GM20431 (cell line): ENCODE measurements around the gene BABAM2.

ENCODE experiments used
- in situ Hi-C: fragments of 300-500 bp; cut with MseI, MboI; formaldehyde crosslinking; loops from one replicate; pipeline ENCODE4 v1.15.0; 2020; ENCODE audit warnings: low sequenced_read_pairs; ENCODE audit not compliant: unreplicated experiment

The BABAM2 gene

GRCh38 chr2:28286678-28287077 lies 396.1 kb downstream of the BABAM2 start:
- in situ Hi-C loops: no loop called here

GRCh38 chr2:28287256-28287915 lies 396.9 kb downstream of the BABAM2 start:
- in situ Hi-C loops: no loop called here

GRCh38 chr2:28288620-28289019 lies 398.1 kb downstream of the BABAM2 start:
- in situ Hi-C loops: no loop called here

GRCh38 chr2:28291811-28292440 lies 401.4 kb downstream of the BABAM2 start:
- in situ Hi-C loops: no loop called here

- in situ Hi-C loops: no loop called here
Observed at GRCh38 chr2:28292491-28292890, 402.0 kb downstream of the BABAM2 start.

GRCh38 chr2:28293416-28293815 lies 402.9 kb downstream of the BABAM2 start:
- in situ Hi-C loops: no loop called here

GRCh38 chr2:28294451-28294850 lies 403.9 kb downstream of the BABAM2 start:
- in situ Hi-C loops: no loop called here

- in situ Hi-C loops: no loop called here
Observed at GRCh38 chr2:28296243-28296642, 405.7 kb downstream of the BABAM2 start.

- in situ Hi-C loops: no loop called here
Observed at GRCh38 chr2:28296904-28297303, 406.4 kb downstream of the BABAM2 start.

- in situ Hi-C loops: no loop called here
Observed at GRCh38 chr2:28297531-28297930, 407.0 kb downstream of the BABAM2 start.

GRCh38 chr2:28298406-28298805 lies 407.9 kb downstream of the BABAM2 start:
- in situ Hi-C loops: no loop called here

GRCh38 chr2:28300485-28301341 lies 410.2 kb downstream of the BABAM2 start:
- in situ Hi-C loops: no loop called here

- in situ Hi-C loops: no loop called here
Observed at GRCh38 chr2:28305202-28305601, 414.7 kb downstream of the BABAM2 start.

- in situ Hi-C loops: no loop called here
Observed at GRCh38 chr2:28310107-28310506, 419.6 kb downstream of the BABAM2 start.

- in situ Hi-C loops: no loop called here
Observed at GRCh38 chr2:28311660-28312249, 421.2 kb downstream of the BABAM2 start.

- in situ Hi-C loops: no loop called here
Observed at GRCh38 chr2:28312307-28313219, 422.0 kb downstream of the BABAM2 start.

GRCh38 chr2:28313220-28313784 lies 422.8 kb downstream of the BABAM2 start:
- in situ Hi-C loops: no loop called here

GRCh38 chr2:28314968-28315367 lies 424.4 kb downstream of the BABAM2 start:
- in situ Hi-C loops: no loop called here

- in situ Hi-C loops: no loop called here
Observed at GRCh38 chr2:28316546-28317335, 426.2 kb downstream of the BABAM2 start.
